DMS114 treated with DMSO at 0.1 percent for 48 hours (cell line): ENCODE measurements around the gene CCNB2.

Experiments
- DNase-seq: peaks from one replicate; lab custom pipeline; 2025; ENCODE audit not compliant: unreplicated experiment; lab: John Stamatoyannopoulos, UW

Gene CCNB2

GRCh38 chr15:59165726-59166125 is 60.8 kb downstream of the CCNB2 start:
- no peak for DNase-seq

DNA sequence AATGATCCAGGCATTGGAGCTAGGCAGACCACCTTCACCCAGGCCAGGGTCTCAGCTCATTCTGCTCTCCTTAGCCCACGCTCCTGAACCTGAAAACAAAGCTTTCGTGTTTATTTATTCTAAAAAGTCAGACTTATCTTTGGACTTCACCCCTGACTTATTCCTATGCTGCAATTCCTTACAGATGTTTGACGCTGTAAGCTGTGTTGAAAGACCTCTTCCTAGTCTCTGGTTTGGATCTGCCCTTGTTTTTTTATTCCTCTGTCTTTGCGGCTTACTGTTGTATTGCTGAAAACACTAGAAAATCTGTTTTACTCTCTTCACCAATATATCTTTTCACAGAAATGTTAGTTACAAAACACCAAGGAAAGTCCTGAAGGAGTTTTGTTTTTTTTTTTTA is 61.2 kb downstream of the CCNB2 start:
- no peak for DNase-seq

- DNase-seq = no peak
Observed at GRCh38 chr15:59166601-59167265, 61.8 kb downstream of the CCNB2 start.

GRCh38 chr15:59168536-59168935 is 63.6 kb downstream of the CCNB2 start:
- no peak for DNase-seq

- no peak for DNase-seq
Observed at GRCh38 chr15:59169251-59169708, 64.3 kb downstream of the CCNB2 start.

- no peak for DNase-seq
Observed at GRCh38 chr15:59170295-59171066, 65.5 kb downstream of the CCNB2 start.

GRCh38 chr15:59171067-59171397 is 66.1 kb downstream of the CCNB2 start:
- no peak for DNase-seq

DNA sequence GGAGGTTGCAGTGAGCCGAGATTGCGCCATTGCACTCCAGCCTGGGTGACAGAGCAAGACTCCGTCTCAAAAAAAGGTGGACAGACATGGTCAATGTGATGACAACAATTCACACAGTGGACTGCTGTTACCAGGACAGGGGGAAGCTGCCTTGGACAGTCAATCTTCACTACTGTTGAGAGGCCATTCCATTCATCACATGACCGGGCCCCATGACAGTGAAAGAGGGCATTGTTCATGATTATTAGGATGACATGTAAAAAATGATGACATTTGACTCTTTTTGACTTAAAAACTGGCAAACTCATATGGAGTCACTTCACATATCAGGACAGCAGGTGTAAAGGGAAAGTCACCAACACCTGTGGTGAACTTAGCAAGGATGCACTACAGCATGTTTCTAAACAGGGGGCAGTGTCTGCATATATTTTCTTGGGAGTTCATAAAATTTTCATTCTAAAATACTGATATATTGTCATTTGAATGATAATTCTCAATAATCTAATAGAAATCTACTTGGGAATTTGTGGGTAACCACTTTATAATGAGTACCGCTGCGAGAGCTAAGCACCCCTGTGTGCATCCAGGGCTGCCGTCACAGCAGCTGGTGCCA is 67.4 kb downstream of the CCNB2 start:
- no peak for DNase-seq

GRCh38 chr15:59173194-59173593 is 68.2 kb downstream of the CCNB2 start:
- DNase-seq = no peak

DNA sequence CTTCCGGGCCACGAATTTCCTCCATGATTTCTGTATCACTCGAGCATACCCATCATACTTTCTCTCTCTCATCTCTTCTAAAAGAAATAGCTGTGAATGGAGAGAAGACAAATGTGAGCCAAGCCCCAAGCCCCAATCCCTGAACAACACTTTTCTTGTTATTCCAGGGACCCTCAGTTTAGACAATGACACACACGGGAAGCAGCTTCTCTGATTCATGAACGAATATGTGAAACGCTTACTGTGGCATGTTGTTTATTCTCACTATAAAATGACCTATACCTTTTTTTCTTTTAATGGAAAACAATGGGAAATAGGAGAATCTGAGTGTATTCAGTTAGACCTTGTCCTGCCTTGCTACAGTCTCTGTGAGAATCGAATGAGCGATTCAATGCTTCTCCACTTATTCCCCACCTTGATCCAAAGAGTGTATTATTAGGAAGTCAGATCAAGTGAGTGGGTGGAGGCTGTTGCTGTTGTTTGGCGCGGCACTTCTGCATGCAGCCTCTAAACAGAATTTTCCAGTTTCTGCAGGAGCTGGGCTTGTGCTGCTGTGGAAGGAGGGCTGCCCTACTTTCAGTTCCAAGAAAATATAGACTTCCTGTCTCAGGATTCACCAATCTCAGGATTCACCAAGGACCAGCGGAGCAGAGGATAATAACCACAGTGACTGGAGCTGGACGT is 69.3 kb downstream of the CCNB2 start:
- no peak for DNase-seq
